C4-2B (cell line): ENCODE measurements around the gene SULT1A1.

Experiments used
- CTCF ChIP-seq: fragments of 450-650 bp; conservative IDR thresholded peaks from 2 replicates; pipeline ENCODE4 v1.5.1; 2017; ENCODE audit warnings: mild to moderate bottlenecking
- ZFX ChIP-seq: fragments of 450-650 bp; IDR thresholded peaks from 2 replicates; pipeline ENCODE4 v1.6.1; 2017

GRCh38 chr16:28596115-28596630 lies 13.7 kb downstream of the SULT1A1 start:
- TF ChIP-seq CTCF (no peak), ZFX (no peak)
